Hypothalamus (tissue), 51 donors: ENCODE measurements around the gene SLC38A3.

Experiments used
- DNase-seq, 51 donors: peaks; one replicate each; lab custom pipeline; 2025; lab: John Stamatoyannopoulos, UW

SLC38A3 gene

GRCh38 chr3:50168388-50168787 lies 36.7 kb upstream of the SLC38A3 start:
- peak in 1 of 51 donors; percentile 11 for DNase-seq

GRCh38 chr3:50168791-50169190 lies 36.3 kb upstream of the SLC38A3 start:
- DNase-seq = no peak

- DNase-seq = no peak
Observed at GRCh38 chr3:50169232-50169832, 35.7 kb upstream of the SLC38A3 start.

GRCh38 chr3:50169858-50170257 lies 35.2 kb upstream of the SLC38A3 start:
- DNase-seq = no peak

GRCh38 chr3:50170689-50171088 lies 34.4 kb upstream of the SLC38A3 start:
- DNase-seq = no peak

- no peak for DNase-seq
Observed at GRCh38 chr3:50171540-50172301, 33.4 kb upstream of the SLC38A3 start.

GRCh38 chr3:50172626-50173220 lies 32.3 kb upstream of the SLC38A3 start:
- no peak for DNase-seq

GRCh38 chr3:50173685-50174516 lies 31.2 kb upstream of the SLC38A3 start:
- no peak for DNase-seq

- DNase-seq = no peak
Observed at GRCh38 chr3:50174517-50174895, 30.6 kb upstream of the SLC38A3 start.

GRCh38 chr3:50174947-50175524 lies 30.0 kb upstream of the SLC38A3 start:
- DNase-seq = no peak

- peak in 1 of 51 donors; percentile 7 for DNase-seq
Observed at GRCh38 chr3:50177346-50177745, 27.7 kb upstream of the SLC38A3 start.

GRCh38 chr3:50179710-50180109 lies 25.4 kb upstream of the SLC38A3 start:
- no peak for DNase-seq

- DNase-seq = no peak
Observed at GRCh38 chr3:50181985-50182384, 23.1 kb upstream of the SLC38A3 start.

GRCh38 chr3:50182533-50183099 lies 22.5 kb upstream of the SLC38A3 start:
- no peak for DNase-seq

- no peak for DNase-seq
Observed at GRCh38 chr3:50183755-50184154, 21.3 kb upstream of the SLC38A3 start.

GRCh38 chr3:50184242-50184978 lies 20.7 kb upstream of the SLC38A3 start:
- no peak for DNase-seq

- no peak for DNase-seq
Observed at GRCh38 chr3:50185230-50185629, 19.8 kb upstream of the SLC38A3 start.

- DNase-seq = no peak
Observed at GRCh38 chr3:50186096-50186495, 19.0 kb upstream of the SLC38A3 start.

GRCh38 chr3:50187750-50188149 lies 17.3 kb upstream of the SLC38A3 start:
- no peak for DNase-seq

GRCh38 chr3:50189274-50189673 lies 15.8 kb upstream of the SLC38A3 start:
- peak in 42 of 51 donors; percentile 9 to 85 (median 56) for DNase-seq
